Activated CD4-positive, alpha-beta T cell treated with anti-CD3 and anti-CD28 coated beads for 4 hours (primary cell): ENCODE measurements around the gene TAS2R40.
"Not testable (repeated sequence)": the region's sequence is repeated elsewhere in the genome, so short reads cannot be mapped to it uniquely, and the experiment has no call there.

Experiments used
- DNase-seq, 2 donors: peaks; one replicate each; pipeline ENCODE4 v3.0.0-alpha.2; 2020

The TAS2R40 gene

GRCh38 chr7:143221737-143222136, at the start of gene TAS2R40:
Gene TAS2R40 (plus strand): TSS chr7:143222037. CDS start chr7:143222079, 42 bp downstream.
- DNase-seq, result no peak

- DNase-seq, result no peak
Observed at GRCh38 chr7:143172354-143172753, 49.5 kb upstream of the TAS2R40 start.

GRCh38 chr7:143176128-143176527, 45.7 kb upstream of the TAS2R40 start:
- no peak for DNase-seq

- no peak for DNase-seq
Observed at GRCh38 chr7:143177374-143178119, 44.3 kb upstream of the TAS2R40 start.

GRCh38 chr7:143180771-143181170, 41.1 kb upstream of the TAS2R40 start:
- DNase-seq, result not testable (repeated sequence)

GRCh38 chr7:143181349-143181748, 40.5 kb upstream of the TAS2R40 start:
- no peak for DNase-seq

GRCh38 chr7:143183024-143183423, 38.8 kb upstream of the TAS2R40 start, which contains the start of gene TAS2R39:
Gene TAS2R39 (plus strand): TSS chr7:143183419. CDS start chr7:143183419, 0 bp downstream.
- no peak for DNase-seq

- DNase-seq, result no peak
Observed at GRCh38 chr7:143185551-143185950, 36.3 kb upstream of the TAS2R40 start.

GRCh38 chr7:143188994-143189393, 32.8 kb upstream of the TAS2R40 start:
- no peak for DNase-seq

GRCh38 chr7:143193880-143194279, 28.0 kb upstream of the TAS2R40 start:
- no peak for DNase-seq

- no peak for DNase-seq
Observed at GRCh38 chr7:143199040-143199439, 22.8 kb upstream of the TAS2R40 start.

- DNase-seq, result no peak
Observed at GRCh38 chr7:143202161-143202560, 19.7 kb upstream of the TAS2R40 start.

- DNase-seq, result no peak
Observed at GRCh38 chr7:143203386-143203785, 18.5 kb upstream of the TAS2R40 start.

GRCh38 chr7:143205560-143206293, 16.1 kb upstream of the TAS2R40 start:
- no peak for DNase-seq

- no peak for DNase-seq
Observed at GRCh38 chr7:143210541-143210940, 11.3 kb upstream of the TAS2R40 start.

GRCh38 chr7:143213478-143213877, 8.4 kb upstream of the TAS2R40 start:
- not testable (repeated sequence) for DNase-seq

GRCh38 chr7:143214789-143215679, 6.8 kb upstream of the TAS2R40 start:
- DNase-seq, result peak; percentile 39 to 61

- DNase-seq, result no peak
Observed at GRCh38 chr7:143216151-143216550, 5.7 kb upstream of the TAS2R40 start.

- no peak for DNase-seq
Observed at GRCh38 chr7:143216686-143217085, 5.2 kb upstream of the TAS2R40 start.

- no peak for DNase-seq
Observed at GRCh38 chr7:143217806-143218205, 4.0 kb upstream of the TAS2R40 start.

- DNase-seq, result no peak
Observed at GRCh38 chr7:143221286-143221685, 551 bp upstream of the TAS2R40 start.

- no peak for DNase-seq
Observed at GRCh38 chr7:143222782-143223181, 945 bp downstream of the TAS2R40 start.

GRCh38 chr7:143223784-143224183, 1.9 kb downstream of the TAS2R40 start:
- no peak for DNase-seq
